Trophoblast cell (in vitro differentiated cells and primary cell): ENCODE results near the gene TACR2.

Experiments used
- DNase-seq, 2 donors: peaks; one replicate each; pipeline ENCODE4 v3.0.0-alpha.2; 2016
- H2AFZ ChIP-seq: 2 replicates; pipeline ENCODE4 v1.6.1; 2013; ENCODE audit warnings: low read length, moderate library complexity, mild to moderate bottlenecking; ENCODE audit not compliant: insufficient read depth, poor library complexity
- H2AK5ac ChIP-seq: 2 replicates; pipeline ENCODE4 v1.6.1; 2013; ENCODE audit warnings: mild to moderate bottlenecking, low read length
- H2BK120ac ChIP-seq: 2 replicates; pipeline ENCODE4 v1.6.1; 2013; ENCODE audit warnings: low read length, mild to moderate bottlenecking, moderate library complexity; ENCODE audit not compliant: insufficient read depth, poor library complexity
- H2BK12ac ChIP-seq: 2 replicates; pipeline ENCODE4 v1.6.1; 2013; ENCODE audit warnings: mild to moderate bottlenecking, low read length, moderate library complexity
- H2BK5ac ChIP-seq: 2 replicates; pipeline ENCODE4 v1.6.1; 2013; ENCODE audit warnings: low read length, low read depth, moderate library complexity, mild to moderate bottlenecking; ENCODE audit not compliant: poor library complexity
- H3K14ac ChIP-seq: 2 replicates; pipeline ENCODE4 v1.6.1; 2013; ENCODE audit warnings: mild to moderate bottlenecking, low read length
- H3K18ac ChIP-seq: 2 replicates; pipeline ENCODE4 v1.6.1; 2013; ENCODE audit warnings: mild to moderate bottlenecking, low read length
- H3K23ac ChIP-seq: 2 replicates; pipeline ENCODE4 v1.6.1; 2013; ENCODE audit warnings: low read length
- H3K27ac ChIP-seq: 2 replicates; pipeline ENCODE4 v1.5.1; 2013; ENCODE audit warnings: low read depth, mild to moderate bottlenecking, inconsistent platforms, low read length, moderate library complexity
- H3K27me3 ChIP-seq: 2 replicates; pipeline ENCODE4 v1.6.1; 2013; ENCODE audit warnings: inconsistent platforms, mild to moderate bottlenecking, low read length, moderate library complexity; ENCODE audit not compliant: insufficient read depth
- H3K36me3 ChIP-seq, 2 experiments: 1 replicate in 1 of 2; 2 replicates in 1 of 2; pipeline ENCODE4 v1.6.1; 2013; ENCODE audit warnings: low read length in 2 of 2, mild to moderate bottlenecking in 2 of 2, moderate library complexity in 1 of 2; ENCODE audit not compliant: insufficient read depth in 2 of 2, control insufficient read depth in 1 of 2
- H3K4ac ChIP-seq: 2 replicates; pipeline ENCODE4 v1.6.1; 2013; ENCODE audit warnings: low read depth, mild to moderate bottlenecking, low read length, moderate library complexity
- H3K4me1 ChIP-seq, 2 experiments: 1 replicate in 1 of 2; 2 replicates in 1 of 2; pipeline ENCODE4 v1.6.1; 2013; ENCODE audit warnings: low read length in 2 of 2, mild to moderate bottlenecking in 2 of 2, moderate library complexity in 1 of 2; ENCODE audit not compliant: insufficient read depth in 2 of 2, control insufficient read depth in 1 of 2
- H3K4me2 ChIP-seq: 2 replicates; pipeline ENCODE4 v1.6.1; 2013; ENCODE audit warnings: inconsistent platforms, mild to moderate bottlenecking, low read length, moderate library complexity
- H3K4me3 ChIP-seq: 2 replicates; pipeline ENCODE4 v1.5.1; 2013; ENCODE audit warnings: mild to moderate bottlenecking, low read depth, low read length, inconsistent platforms
- H3K79me1 ChIP-seq: one replicate; pipeline ENCODE4 v1.6.1; 2013; ENCODE audit warnings: low read length
- H3K79me2 ChIP-seq: 2 replicates; pipeline ENCODE4 v1.6.1; 2013; ENCODE audit warnings: low read length, mild to moderate bottlenecking; ENCODE audit not compliant: control insufficient read depth, insufficient read depth, poor library complexity
- H3K9ac ChIP-seq: 2 replicates; pipeline ENCODE4 v1.6.1; 2013; ENCODE audit warnings: mild to moderate bottlenecking, low read length
- H3K9me3 ChIP-seq: 2 replicates; pipeline ENCODE4 v1.6.1; 2013; ENCODE audit warnings: low read depth, mild to moderate bottlenecking, control low read depth, inconsistent platforms, low read length; ENCODE audit not compliant: insufficient read depth
- H4K12ac ChIP-seq: 2 replicates; pipeline ENCODE4 v1.6.1; 2013; ENCODE audit warnings: low read depth, mild to moderate bottlenecking, low read length, moderate library complexity
- H4K8ac ChIP-seq: 2 replicates; pipeline ENCODE4 v1.6.1; 2013; ENCODE audit warnings: low read depth, mild to moderate bottlenecking, low read length, moderate library complexity
- H4K91ac ChIP-seq: one replicate; pipeline ENCODE4 v1.6.1; 2013; ENCODE audit warnings: low read depth, mild to moderate bottlenecking, low read length, moderate library complexity
- WGBS: extraction: QIAGEN DNeasy Blood & Tissue Kit; methylation state at CpG from one replicate; pipeline ENCODE4 v1.1.7; 2013; ENCODE audit warnings: missing lambda C conversion rate; ENCODE audit not compliant: insufficient read length, insufficient coverage; ENCODE audit errors: extremely low coverage; 5-methylcytosine and 5-hydroxymethylcytosine counted together

TACR2 gene

GRCh38 chr10:69456880-69457693 is 40.4 kb upstream of the TACR2 start:
- H3K27me3 ChIP-seq = no peaks in the 10 kb centered on the region
- H2AFZ ChIP-seq = no peak overlapping the region
- peaks cover 2% of the 10 kb centered on the region for H3K79me2 ChIP-seq
- H3K23ac ChIP-seq = no peak overlapping the region
- H3K4me2 ChIP-seq = no peak overlapping the region
- peaks cover 31 to 35% of the 10 kb centered on the region in 2 experiments for H3K4me1 ChIP-seq
- H4K91ac ChIP-seq = peak overlapping the region; percentile 24
- H3K18ac ChIP-seq = peak overlapping the region; percentile 34
- DNase-seq = no peak
- H4K8ac ChIP-seq = no peak overlapping the region
- H3K9ac ChIP-seq = no peak overlapping the region
- H3K14ac ChIP-seq = peak overlapping the region; percentile 1
- no peak overlapping the region for H3K4ac ChIP-seq
- WGBS = no CpG with 5 or more reads among the region's 8 CpGs
- peak overlapping the region; percentile 1 for H2BK12ac ChIP-seq
- no peaks in the 10 kb centered on the region for H3K36me3 ChIP-seq
- no peak overlapping the region for H2AK5ac ChIP-seq
- H2BK120ac ChIP-seq = no peak overlapping the region
- H3K79me1 ChIP-seq = peaks cover 16% of the 10 kb centered on the region
- no peak overlapping the region for H4K12ac ChIP-seq
- H3K4me3 ChIP-seq = no peak overlapping the region
- peaks cover 2% of the 10 kb centered on the region for H3K9me3 ChIP-seq
- no peak overlapping the region for H2BK5ac ChIP-seq
- peak overlapping the region; percentile 16 for H3K27ac ChIP-seq

GRCh38 chr10:69455006-69455763 is 38.5 kb upstream of the TACR2 start:
- peaks cover 15% of the 10 kb centered on the region for H3K79me1 ChIP-seq
- H2AK5ac ChIP-seq = no peak overlapping the region
- no peak overlapping the region for H3K14ac ChIP-seq
- H4K8ac ChIP-seq = no peak overlapping the region
- H2BK12ac ChIP-seq = no peak overlapping the region
- no peak overlapping the region for H3K4ac ChIP-seq
- H2BK5ac ChIP-seq = no peak overlapping the region
- H3K4me3 ChIP-seq = no peak overlapping the region
- H3K36me3 ChIP-seq = no peaks in the 10 kb centered on the region
- H3K4me1 ChIP-seq = peaks cover 30 to 39% of the 10 kb centered on the region in 2 experiments
- WGBS = no CpG with 5 or more reads among the region's 10 CpGs
- no peak overlapping the region for H4K12ac ChIP-seq
- no peak overlapping the region for H2BK120ac ChIP-seq
- no peaks in the 10 kb centered on the region for H3K79me2 ChIP-seq
- H3K27me3 ChIP-seq = no peaks in the 10 kb centered on the region
- peaks cover 5% of the 10 kb centered on the region for H3K9me3 ChIP-seq
- no peak overlapping the region for H3K27ac ChIP-seq
- DNase-seq = no peak
- no peak overlapping the region for H2AFZ ChIP-seq
- no peak overlapping the region for H4K91ac ChIP-seq
- H3K18ac ChIP-seq = no peak overlapping the region
- H3K9ac ChIP-seq = no peak overlapping the region
- H3K23ac ChIP-seq = no peak overlapping the region
- no peak overlapping the region for H3K4me2 ChIP-seq

GRCh38 chr10:69453795-69454194 is 37.1 kb upstream of the TACR2 start:
- Histone ChIP-seq H3K79me1 (peaks cover 15% of the 10 kb centered on the region), H3K9me3 (peaks cover 3% of the 10 kb centered on the region), H3K4me2 (no peak overlapping the region), H3K27me3 (no peaks in the 10 kb centered on the region), H4K91ac (no peak overlapping the region), H2BK5ac (no peak overlapping the region), H4K8ac (no peak overlapping the region), H3K14ac (no peak overlapping the region), H4K12ac (no peak overlapping the region), H3K36me3 (no peaks in the 10 kb centered on the region), H3K79me2 (no peaks in the 10 kb centered on the region), H2BK120ac (no peak overlapping the region), H3K4me3 (no peak overlapping the region), H2BK12ac (no peak overlapping the region), H3K27ac (no peak overlapping the region), H3K18ac (no peak overlapping the region), H3K4ac (no peak overlapping the region), H3K4me1 (peaks cover 29 to 36% of the 10 kb centered on the region in 2 experiments), H2AFZ (no peak overlapping the region), H3K23ac (no peak overlapping the region), H3K9ac (no peak overlapping the region), H2AK5ac (no peak overlapping the region)
- no peak for DNase-seq

GRCh38 chr10:69452676-69453415 is 36.1 kb upstream of the TACR2 start:
- Histone ChIP-seq H3K9me3 (peaks cover 3% of the 10 kb centered on the region), H3K36me3 (no peaks in the 10 kb centered on the region), H3K27me3 (no peaks in the 10 kb centered on the region), H3K14ac (no peak overlapping the region), H4K91ac (no peak overlapping the region), H3K4ac (no peak overlapping the region), H2BK120ac (no peak overlapping the region), H2BK5ac (no peak overlapping the region), H3K27ac (no peak overlapping the region), H3K4me2 (no peak overlapping the region), H3K18ac (no peak overlapping the region), H2AK5ac (no peak overlapping the region), H2AFZ (no peak overlapping the region), H4K12ac (no peak overlapping the region), H2BK12ac (no peak overlapping the region), H3K9ac (no peak overlapping the region), H3K79me1 (peaks cover 18% of the 10 kb centered on the region), H3K4me3 (no peak overlapping the region), H3K23ac (no peak overlapping the region), H3K79me2 (no peaks in the 10 kb centered on the region), H4K8ac (no peak overlapping the region), H3K4me1 (peaks cover 26 to 37% of the 10 kb centered on the region in 2 experiments)
- DNase-seq = no peak
- WGBS = no CpG with 5 or more reads among the region's 6 CpGs
